HG03571 (cell line): Measurements from ENCODE around the gene WNT5B.
"Not testable (repeated sequence)": the region's sequence is repeated elsewhere in the genome, so short reads cannot be mapped to it uniquely, and the experiment has no call there.

Experiments used
- ATAC-seq: cut with Tn5 transposase; IDR thresholded peaks from one replicate; pipeline ENCODE4 v1.9.1; 2021; ENCODE audit not compliant: unreplicated experiment

WNT5B gene

DNA sequence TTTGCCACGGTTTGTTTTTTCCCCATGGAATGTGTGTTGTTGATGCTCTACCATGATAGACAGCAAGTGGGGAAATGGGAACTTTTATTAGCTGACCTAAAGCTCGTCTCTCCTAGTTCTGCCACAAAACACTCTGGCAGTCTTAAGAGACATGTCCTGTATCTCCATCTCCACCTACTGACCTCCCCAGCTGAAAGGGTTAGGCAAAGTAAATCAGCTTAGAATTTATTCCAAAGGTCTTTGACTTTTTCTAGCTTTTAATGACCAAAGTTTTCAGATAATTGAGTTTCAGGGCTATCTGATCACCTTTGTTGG, 52.4 kb downstream of the WNT5B start:
- no peak for ATAC-seq

- no peak for ATAC-seq
Observed at GRCh38 chr12:1688086-1688710, 59.2 kb downstream of the WNT5B start.

DNA sequence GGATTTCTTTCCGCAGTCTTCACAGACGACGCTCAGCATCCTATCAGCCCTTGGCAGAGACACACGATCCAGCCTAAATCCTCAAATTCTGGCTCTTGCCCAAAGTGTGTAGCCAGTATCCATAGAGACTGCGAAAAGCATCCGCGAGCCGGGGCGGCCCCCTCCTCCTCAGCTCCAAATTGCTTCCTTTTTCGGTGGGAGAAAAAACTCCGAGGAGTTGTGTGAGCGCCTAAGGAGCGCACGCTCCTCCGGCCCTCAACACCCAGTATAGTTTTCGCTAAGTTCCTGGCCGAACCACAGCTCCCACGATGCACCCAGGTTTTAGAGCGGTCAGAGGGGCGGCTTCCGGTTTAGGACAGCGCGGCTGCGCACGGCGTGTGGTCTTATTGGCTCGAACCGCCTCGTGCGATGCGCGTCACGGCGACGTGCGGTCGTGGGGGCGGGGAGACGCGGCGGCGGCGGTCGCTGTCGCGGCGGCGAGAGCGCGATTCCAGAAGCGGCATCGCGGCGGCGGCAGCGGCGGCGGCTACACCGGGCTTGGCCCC, 61.6 kb downstream of the WNT5B start, which contains the start of gene ADIPOR2:
Gene ADIPOR2 (plus strand): TSS at position 493 of the 545 bp plus-strand sequence. CDS start 63,274 bp downstream, outside the sequence.
- ATAC-seq: peak; percentile 95

GRCh38 chr12:1691123-1692007, 62.3 kb downstream of the WNT5B start:
- ATAC-seq: peak; percentile 32

DNA sequence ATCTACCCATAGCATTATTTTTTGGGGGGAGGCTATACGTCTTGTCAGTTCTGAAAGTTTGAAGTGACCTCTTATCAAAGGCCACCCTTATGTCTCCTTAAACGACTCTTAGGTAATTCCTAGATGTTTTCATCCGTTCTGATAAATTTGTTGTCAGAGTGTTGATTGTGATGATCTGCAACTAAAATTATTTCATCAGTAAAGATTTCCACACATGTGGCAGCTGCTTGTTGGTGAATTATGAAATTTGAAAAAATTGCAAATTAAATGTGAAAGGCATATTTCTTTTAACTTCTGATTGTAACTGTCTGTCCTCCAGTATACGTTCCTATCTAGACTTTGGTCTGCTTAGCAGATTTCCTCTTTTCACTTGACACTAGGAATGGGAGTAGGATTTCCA, 63.2 kb downstream of the WNT5B start:
- ATAC-seq: no peak

GRCh38 chr12:1692895-1693610, 64.0 kb downstream of the WNT5B start:
- ATAC-seq: no peak

GRCh38 chr12:1695097-1695496, 66.1 kb downstream of the WNT5B start:
- not testable (repeated sequence) for ATAC-seq

GRCh38 chr12:1695886-1696670, 67.0 kb downstream of the WNT5B start:
- no peak for ATAC-seq

- ATAC-seq: no peak
Observed at GRCh38 chr12:1696800-1697199, 67.8 kb downstream of the WNT5B start.
